NOMO-1 (cell line): Measurements from ENCODE around the gene TMEM184A.

Experiments used
- DNase-seq, 2 experiments: peaks; one replicate each; lab custom pipeline; 2025; ENCODE audit not compliant: unreplicated experiment in 2 of 2; lab: John Stamatoyannopoulos, UW

The TMEM184A gene

DNA sequence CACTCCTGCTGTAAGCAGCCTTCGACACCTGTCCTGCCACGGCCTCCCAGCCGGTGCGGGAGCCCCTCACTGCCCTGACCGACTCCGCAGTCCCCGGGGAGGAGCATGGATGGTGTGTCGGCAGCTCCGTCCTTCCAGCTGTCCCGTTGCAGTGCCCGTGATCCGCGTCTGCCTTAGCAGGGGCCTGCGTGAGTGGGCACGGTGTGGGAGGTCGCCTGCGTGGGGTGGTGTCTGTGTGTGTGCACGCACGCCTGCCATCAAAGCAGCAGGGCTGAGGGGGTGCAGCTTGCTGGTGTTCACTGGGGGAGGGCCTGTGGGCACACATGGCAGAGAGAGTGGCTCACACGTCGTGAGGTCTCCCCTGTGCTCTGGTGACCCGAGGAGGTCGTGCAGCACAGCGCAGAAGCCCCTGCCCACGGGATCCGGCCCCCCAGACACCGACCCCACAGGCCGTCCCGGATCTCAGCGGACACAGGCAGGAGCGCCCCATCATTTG lies 15.2 kb downstream of the TMEM184A start:
- DNase-seq, result no peak

DNA sequence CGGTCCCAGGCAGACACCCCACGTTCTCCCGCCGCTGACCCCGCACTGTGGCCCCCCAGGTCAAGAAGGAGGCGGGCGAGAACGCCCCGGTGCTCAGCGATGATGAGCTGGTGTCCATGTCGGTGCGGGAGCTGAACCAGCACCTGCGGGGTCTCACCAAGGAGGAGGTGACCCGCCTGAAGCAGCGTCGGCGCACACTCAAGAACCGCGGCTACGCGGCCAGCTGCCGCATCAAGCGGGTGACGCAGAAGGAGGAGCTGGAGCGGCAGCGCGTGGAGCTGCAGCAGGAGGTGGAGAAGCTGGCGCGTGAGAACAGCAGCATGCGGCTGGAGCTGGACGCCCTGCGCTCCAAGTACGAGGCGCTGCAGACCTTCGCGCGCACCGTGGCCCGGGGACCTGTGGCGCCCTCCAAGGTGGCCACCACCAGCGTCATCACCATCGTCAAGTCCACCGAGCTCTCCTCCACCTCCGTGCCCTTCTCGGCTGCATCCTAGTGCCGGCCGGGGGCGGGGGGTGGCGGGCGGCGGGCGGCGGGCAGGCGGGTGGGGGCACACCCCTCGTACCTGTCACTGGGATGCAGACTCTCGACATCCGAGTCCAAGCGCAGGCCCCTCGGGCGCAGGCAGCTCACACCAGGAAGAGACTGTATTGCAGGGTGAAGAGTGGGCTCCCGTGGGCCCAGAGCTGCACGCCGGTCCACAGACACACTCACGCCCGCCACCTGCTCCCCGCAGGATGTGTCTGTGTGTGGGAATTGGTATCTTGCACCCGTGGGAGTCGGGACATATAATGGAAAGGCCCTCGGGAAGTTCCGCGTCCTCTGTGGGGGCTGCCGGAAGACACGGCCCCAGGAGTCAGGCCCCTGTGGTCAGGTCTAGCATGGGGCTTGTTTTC lies 15.9 kb downstream of the TMEM184A start:
- no peak for DNase-seq

DNA sequence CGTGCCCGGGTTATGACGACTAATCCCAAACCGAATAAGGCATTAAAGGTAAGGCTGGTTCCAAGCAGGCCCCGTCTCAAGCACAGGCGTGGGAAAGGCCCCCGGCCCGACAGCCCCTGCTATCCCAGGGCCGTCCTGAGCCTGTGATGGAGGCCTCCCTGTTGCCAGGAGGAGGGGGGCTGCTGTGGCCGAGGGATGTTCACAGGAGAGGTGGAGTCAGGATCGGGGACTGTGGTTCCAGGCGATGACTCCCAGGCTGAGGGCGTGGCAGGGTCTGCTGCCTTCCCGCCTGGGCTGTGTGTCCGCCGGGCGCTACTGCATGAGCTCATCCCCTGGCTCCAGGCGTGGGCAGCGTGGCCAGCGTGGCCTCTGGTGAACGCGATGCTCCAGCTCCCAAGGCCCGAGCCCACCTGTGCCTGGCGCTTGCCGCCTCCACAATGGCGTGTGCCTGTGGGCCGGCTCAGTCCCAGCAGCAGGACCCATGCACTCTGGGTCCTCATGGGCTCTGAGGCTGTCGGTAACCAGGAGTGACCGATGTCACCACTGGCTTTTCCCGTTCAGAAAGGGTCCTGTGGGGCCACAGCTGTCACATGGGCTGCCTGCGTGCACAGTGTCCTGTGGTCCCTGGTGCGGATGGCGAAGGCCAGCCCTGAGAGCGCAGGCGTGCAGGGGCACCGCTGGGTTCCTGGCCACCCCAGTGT lies 16.7 kb downstream of the TMEM184A start:
- DNase-seq, result no peak

DNA sequence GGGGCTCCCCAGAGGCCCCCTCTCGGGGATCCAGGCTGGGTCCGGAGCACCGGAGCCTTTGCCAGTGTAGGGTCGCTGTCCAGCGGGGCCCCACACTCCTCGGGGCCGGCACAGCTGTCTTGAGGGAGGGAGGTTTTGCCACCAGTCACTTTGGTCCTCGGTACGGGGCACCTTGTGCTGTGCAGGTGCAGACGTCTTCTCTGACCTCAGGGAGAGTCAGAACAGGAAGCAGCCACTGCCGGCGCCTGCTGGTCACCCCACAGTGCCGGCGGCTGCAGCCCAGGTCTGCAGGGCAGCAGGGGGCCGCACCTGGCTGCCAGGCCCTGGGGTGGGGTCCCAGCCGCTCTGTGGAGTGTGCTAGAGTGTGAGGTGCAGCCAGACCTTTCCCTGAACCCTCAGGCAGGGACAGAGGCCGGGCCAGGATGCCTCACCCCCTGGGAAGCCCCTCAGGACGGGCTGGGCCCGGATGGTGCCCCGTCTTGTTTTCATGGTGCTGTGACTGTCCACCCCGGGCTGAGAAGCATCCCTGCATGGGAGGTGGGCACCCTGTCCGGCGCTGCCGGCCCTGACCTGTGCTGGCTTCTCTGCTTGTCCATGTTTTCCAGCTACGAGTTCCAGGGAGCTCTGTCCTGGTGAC lies 17.3 kb downstream of the TMEM184A start:
- DNase-seq, result no peak

DNA sequence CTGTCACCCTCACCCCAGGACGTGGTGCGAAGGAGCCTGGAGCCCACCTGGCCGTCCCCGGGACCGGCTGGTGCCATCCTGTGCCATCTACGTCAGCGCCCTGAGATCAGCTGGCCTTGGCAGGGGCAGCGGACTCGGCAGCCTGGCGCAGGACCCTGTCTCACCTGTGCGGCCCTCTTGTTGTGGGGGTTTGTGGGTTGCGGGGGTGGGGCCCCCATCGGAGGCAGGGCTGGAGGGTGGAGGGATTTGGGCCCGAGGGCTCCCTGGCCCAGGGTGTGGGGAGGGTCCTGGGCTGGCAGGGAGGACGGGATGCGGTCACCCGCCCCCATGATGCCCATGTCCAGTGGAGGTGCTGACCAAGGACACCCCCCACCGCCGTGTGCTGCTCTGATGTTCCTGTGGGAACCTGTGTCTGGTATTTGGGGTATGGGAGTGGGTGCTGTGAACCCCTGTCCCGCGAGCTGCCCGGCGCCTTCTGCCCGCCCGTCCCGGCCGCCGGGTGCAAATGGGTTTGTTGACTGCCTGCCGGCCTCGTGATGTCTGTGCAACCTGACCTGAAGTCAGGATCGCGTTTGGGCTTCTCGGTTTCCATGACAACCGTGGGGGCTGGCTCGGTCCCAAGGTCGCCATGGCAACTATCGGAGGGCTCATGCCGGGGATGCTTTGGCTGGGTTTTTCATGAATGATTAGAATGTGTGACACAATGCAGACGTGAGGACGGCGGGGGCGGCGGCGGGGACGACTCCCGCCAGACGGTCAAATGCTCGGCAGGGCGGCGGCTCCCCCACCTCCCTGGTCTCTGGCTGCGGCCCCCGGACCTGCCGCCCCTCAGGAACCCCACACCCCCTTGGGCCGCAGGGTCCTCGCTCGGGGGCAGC lies 18.2 kb downstream of the TMEM184A start:
- DNase-seq, result no peak

DNA sequence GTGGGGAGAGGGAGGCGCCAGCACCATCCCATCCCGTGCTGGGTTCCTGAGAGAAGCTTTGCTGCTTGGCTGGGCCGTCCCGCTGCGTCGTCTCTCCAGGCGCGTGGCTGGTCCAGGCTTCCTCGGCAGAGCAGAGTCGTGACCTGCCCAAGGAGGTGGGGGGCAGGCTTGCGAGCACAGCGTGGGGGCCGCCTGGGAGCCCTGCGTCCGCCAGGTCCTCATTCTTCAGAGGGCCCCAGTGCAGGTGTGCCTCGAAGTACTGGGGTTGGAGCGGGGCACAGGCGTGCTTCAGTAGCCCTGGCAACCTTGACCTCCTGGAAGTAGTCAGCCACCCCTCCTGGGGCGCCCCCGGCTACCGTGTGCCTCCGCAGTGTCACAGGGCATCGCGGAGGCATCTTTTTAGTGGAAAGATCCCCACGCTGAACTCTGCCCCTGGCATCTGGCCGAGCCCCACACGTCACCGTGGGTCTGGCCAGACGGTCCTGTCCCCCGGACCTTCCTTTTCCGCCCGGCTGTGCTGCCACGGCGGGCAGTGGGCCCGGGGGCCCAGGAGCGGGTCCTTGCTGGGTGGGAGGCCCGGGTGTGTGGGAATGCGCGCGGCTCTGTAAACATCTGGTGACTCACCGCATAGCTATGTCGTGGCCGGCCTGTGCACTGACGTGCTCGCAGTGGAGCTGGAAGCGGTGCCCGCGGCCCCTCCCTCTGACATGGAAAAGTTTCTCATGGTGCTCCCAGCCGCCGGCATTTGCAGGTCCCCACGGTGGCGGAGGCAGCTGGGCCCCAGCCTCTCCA lies 19.1 kb downstream of the TMEM184A start:
- DNase-seq, result no peak

DNA sequence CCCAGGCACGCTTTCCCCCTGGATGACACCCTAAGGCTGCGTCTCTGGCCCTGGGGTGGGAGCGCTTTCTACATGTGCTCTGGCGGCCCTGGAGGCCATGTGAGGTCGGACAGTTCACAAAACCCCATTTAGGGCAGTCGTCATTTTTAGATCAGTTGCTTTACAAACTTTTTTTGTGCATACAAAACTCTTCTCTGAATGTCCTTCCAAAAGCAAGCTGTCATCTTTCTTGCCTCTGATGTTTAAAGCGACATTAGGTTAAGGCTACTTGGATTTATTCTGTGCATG lies 19.6 kb downstream of the TMEM184A start:
- DNase-seq, result no peak

DNA sequence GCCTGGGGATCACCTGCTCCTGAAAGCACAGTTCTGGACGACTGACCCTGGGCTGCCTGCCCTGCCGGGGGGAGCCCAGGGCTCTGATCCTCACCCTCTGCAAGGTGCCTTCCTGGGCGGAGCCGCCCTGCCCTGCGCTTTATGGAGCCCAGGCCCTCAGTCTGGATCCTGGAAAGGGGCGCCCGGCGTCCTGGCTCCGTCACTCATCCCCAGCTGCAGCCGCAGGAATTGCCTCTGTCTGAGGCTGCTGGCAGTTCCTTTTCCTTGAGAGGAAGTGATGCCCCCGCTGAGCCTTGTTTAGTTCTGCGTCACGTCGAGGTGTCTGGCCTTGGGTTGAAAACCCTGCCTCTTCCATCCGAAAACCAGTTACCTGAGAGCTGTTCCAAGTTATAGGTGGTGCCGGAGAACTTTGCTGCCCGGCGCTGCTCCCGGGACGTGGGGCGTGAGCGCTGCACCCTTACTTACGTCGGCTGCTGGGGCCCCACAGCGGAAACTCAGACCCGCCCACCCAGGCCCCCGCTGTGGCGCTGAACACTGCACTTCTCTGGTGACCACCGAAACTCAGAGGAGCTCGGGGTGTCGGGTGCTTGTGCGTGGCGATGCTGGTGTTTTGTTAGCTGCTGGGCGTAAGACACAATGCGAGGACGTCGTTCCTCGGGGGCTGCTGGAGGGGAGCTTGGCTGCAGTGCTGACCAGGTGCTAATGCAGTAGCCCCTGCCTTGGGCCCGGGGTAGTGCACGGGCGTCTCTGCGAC lies 20.1 kb downstream of the TMEM184A start:
- DNase-seq, result no peak

DNA sequence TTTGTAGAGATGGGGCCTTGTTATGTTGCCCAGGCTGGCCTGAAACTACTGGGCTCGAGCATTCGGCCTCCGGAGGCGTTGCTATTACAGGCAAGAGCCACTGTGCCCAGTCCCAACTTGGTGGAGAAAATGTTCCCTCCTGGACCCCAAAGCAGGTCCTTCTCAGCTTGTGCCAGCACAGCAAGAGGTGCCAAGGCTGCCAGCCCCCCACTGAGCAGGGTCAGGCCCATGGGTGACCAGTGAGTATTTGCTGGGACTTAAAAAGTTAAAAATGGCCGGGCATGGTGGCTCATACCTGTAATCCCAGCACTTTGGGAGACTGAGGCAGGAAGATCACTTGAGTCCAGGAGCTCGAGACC lies 20.9 kb downstream of the TMEM184A start:
- DNase-seq, result no peak

DNA sequence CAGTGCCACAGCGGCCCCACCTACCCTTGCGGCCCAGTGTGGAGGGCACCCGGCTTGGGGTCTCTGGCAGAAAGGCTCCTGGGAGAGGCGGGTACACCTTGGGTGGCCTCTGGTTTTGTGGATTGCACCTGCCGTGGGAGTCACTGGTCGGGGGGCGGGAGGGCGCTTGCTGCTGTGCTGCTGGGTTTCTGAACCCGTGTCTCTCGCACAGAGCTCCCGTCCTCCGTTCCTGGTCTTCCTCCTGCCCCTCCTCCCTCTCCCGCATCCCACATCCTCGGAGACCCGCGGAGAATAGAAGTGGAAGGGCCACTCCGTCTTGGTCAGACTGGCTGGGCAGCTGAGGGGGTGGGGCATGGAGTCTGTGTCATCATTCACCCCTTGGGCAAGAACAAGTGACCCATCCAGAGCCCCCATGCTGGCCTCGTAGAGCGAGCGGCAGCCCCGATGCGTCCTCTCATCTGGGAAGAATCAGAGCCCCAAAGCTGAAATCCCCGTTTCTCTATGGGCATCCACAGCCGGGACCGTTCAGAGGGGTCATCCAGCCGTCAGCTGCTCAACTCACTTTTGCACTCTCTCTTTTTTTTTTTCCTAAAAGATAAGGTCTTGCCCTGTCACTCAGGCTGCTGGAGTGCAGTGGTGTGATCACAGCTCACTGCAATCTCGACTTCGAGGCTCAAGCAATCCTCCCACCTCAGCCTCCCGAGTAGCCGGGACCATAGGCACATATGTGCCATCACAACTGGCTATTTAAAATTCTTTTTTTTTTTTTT lies 21.5 kb downstream of the TMEM184A start:
- no peak for DNase-seq

DNA sequence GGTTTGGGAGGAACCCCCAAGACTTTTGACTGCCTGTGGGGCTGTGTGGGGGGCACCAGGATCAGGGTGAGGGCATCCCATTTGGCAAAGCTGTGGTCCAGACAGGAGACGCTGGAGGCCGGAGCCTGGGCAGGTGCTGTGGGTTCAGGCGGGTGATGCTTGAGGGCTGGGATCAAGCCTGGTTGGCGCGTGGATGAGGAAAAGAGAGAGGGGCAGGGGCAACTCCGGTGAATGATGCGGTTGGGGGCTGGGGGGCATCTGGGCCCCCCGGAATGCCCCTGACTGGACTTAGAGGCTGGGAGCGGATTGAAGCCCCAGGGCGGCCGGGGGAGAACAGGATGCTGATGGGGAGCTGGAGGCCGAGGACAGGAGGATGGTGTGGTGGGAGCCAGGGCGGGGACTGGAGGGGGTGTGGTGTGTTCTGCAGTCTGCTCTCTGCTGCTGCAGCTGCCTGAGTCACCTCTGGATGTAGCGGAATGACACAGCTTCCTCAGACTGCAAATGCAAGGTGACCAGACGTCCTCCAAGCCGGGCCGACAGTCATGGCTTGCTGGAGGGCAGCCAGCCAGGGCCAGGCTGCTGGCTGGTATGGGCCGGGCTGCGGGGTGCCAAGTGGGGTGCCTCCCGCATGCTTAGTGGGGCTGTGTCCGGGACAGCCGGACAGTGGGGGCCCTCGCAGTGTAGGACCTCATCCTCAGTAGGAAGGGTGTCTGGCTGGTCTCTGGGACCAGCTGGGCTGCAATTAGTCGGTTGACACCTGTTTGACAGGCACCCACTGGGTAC lies 22.3 kb downstream of the TMEM184A start:
- no peak for DNase-seq

DNA sequence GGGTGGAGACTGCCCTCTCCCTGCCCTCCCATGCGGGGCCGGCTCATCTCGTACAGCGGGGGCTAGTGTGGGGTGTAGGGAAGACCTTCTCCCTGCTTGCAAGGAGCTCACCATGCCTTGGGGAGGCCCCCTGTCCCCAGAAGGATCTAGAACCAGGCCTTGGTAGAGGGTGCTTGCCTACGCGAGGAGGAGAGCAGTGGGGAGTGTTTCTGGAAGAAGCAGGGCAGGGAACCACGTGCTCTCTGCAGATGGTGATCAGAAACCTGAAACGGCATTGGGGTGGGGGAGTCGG lies 22.8 kb downstream of the TMEM184A start:
- DNase-seq, result no peak

DNA sequence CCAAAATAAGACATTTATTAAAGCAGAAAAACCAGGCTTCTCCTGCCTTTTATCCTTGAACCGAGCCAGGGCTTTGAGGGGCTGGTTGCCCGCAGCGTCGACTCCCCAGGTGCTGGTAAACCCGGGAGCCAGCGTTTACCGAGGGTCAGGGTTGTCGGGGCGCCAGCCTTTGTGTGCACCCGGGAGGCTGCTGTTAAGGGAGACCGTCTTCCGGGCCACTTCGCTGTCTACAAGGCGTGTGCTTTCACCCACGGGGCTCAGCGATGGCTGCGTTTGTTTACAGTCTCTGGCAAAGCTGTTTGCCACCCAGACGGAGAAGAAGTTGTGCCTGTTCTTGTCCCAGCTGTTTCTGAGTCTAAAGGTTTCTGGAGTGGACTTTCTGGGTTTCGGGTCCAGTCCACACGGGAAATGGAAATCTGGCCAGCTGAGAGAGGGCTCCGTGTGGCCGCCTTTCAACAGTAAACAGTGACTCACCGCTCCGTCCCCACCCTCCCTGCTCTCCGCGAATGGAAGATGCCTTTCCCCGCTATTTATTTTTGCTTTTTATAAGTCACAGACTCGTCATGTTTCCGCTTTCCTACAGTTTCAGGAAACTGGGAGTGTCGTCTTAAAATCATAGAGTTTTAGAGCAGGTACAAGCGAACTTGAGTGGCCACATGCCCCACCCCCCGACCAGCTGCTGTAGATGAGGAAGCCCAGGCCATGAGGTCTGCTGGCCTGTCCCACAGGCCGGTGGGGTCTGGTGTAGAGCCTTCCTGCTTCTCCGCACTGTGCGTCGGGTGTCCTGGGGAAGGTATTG lies 23.4 kb downstream of the TMEM184A start:
- peak; percentile 83 to 92 for DNase-seq

DNA sequence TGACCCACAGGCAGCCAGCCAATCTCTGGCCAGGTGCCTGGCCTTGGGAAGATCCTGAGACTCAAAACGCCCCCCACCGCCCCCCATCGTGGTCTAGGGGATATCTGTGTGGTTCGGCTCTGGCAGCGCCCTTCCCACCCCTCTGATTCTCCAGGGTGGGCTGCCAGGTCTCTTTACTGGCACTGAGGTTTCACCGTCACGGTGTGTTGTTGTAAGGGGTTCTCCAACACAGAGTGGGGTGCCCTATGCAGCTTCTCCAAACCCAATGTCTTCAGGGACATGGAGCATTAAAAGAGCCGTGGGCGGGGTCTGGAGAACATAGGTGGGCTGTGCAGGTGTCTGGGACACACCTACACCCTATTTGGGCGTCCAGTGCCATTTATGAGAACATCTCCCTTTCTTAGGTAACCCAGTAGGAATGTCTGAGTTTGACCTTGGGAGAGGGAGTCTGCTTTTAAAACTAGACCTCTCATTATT lies 24.0 kb downstream of the TMEM184A start:
- DNase-seq, result no peak

DNA sequence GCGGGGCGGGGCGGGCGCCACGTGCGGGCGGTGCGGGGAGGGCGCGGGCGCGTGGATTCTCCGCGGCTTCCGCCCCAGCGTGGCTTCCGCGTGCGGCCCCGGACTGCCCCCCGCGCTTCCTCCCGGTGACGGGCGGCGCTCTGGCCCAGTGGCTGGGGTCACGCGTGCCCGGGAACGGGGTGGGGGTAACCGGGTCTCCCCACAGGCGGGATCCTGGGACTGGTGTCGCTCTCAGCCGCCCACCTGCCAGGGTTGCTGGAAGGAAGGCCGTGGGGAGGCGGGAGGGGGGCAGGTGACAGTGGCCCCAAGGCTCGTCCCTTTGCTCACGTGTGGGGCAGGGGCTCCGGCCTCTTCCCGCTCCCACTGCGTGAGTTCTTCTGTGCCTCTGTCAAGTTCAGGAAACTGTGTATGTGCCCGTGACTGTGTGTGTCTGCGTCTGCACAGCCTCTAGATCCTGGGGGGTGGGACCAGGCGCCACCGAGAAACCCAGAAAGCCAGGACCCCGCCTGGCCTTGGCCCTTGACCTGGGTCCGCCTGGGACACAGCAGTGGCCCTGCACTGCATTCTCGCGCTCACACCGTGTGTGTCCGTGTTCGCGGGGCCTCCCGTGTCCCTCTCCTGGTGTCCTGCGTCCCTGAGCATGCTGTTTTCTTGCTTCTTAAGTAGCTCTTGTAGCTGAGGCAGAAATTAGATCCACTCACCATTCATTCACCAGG lies 24.6 kb downstream of the TMEM184A start:
- no peak for DNase-seq

DNA sequence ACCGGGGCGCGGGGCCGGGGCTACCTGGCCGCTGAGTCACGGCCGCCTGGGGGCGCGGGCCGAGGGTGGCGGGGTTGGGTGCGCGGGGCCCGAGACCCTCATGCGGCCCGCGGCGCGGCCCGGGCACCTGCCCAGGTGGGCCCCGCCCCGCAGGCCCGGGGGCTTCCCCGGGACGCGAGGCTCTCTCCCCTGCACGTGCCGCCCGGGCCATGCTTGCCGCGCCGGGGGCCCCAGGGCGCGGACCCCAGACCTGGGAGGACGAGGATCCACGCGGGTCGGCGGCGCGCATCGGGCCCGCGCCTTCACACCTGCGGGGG lies 25.1 kb downstream of the TMEM184A start:
- DNase-seq, result no peak
